HUES6 (cell line): ENCODE measurements around the gene DAB1.
"Not testable (repeated sequence)": the region's sequence is repeated elsewhere in the genome, so short reads cannot be mapped to it uniquely, and the experiment has no call there.

ENCODE experiments used
- H3K27ac ChIP-seq: 2 replicates; pipeline ENCODE4 v1.7.0; 2013; ENCODE audit warnings: low read depth, mild to moderate bottlenecking, low read length, inconsistent platforms
- H3K27me3 ChIP-seq: 2 replicates; pipeline ENCODE4 v1.6.1; 2013; ENCODE audit warnings: low read length; ENCODE audit not compliant: control insufficient read depth, insufficient read depth
- H3K36me3 ChIP-seq: 2 replicates; pipeline ENCODE4 v1.6.1; 2013; ENCODE audit warnings: low read length; ENCODE audit not compliant: control insufficient read depth, insufficient read depth
- H3K4me1 ChIP-seq: 2 replicates; pipeline ENCODE4 v1.6.1; 2013; ENCODE audit warnings: low read length; ENCODE audit not compliant: control insufficient read depth, insufficient read depth
- H3K4me3 ChIP-seq: 2 replicates; pipeline ENCODE4 v1.5.1; 2013; ENCODE audit warnings: low read depth, low read length
- H3K9ac ChIP-seq: one replicate; pipeline ENCODE4 v1.6.1; 2013; ENCODE audit warnings: mild to moderate bottlenecking, low read length
- H3K9me3 ChIP-seq: 2 replicates; pipeline ENCODE4 v1.6.1; 2013; ENCODE audit warnings: low read depth, low read length; ENCODE audit not compliant: control insufficient read depth, insufficient read depth

The DAB1 gene

GRCh38 chr1:57222801-57223200 lies 201.1 kb downstream of the DAB1 start:
- H3K9me3 ChIP-seq, result no peaks in the 10 kb centered on the region
- no peak overlapping the region for H3K4me3 ChIP-seq
- H3K4me1 ChIP-seq, result peaks cover 14% of the 10 kb centered on the region; the same call in 1 of the 2 replicates
- H3K9ac ChIP-seq, result no peak overlapping the region
- no peaks in the 10 kb centered on the region for H3K27me3 ChIP-seq
- H3K27ac ChIP-seq, result no peak overlapping the region
- H3K36me3 ChIP-seq, result no peaks in the 10 kb centered on the region

GRCh38 chr1:57222307-57222706 lies 201.6 kb downstream of the DAB1 start:
- Histone ChIP-seq H3K4me1 (peaks cover 14% of the 10 kb centered on the region; the same call in 1 of the 2 replicates), H3K36me3 (no peaks in the 10 kb centered on the region), H3K27ac (no peak overlapping the region), H3K9ac (no peak overlapping the region), H3K4me3 (no peak overlapping the region), H3K27me3 (no peaks in the 10 kb centered on the region), H3K9me3 (no peaks in the 10 kb centered on the region)

- H3K4me3 ChIP-seq, H3K9me3 ChIP-seq, H3K27ac ChIP-seq, H3K36me3 ChIP-seq, H3K9ac ChIP-seq, H3K27me3 ChIP-seq: not testable (repeated sequence)
- peaks cover 16% of the 10 kb centered on the region for H3K4me1 ChIP-seq
Measured at GRCh38 chr1:57220905-57221304, 203.0 kb downstream of the DAB1 start.

- H3K36me3 ChIP-seq, result no peaks in the 10 kb centered on the region
- H3K9ac ChIP-seq, result no peak overlapping the region
- H3K9me3 ChIP-seq, result no peaks in the 10 kb centered on the region
- no peaks in the 10 kb centered on the region for H3K27me3 ChIP-seq
- H3K27ac ChIP-seq, result no peak overlapping the region
- H3K4me1 ChIP-seq, result peaks cover 18% of the 10 kb centered on the region
- no peak overlapping the region for H3K4me3 ChIP-seq
Measured at GRCh38 chr1:57218487-57219079, 205.3 kb downstream of the DAB1 start.

GRCh38 chr1:57217905-57218304 lies 206.0 kb downstream of the DAB1 start:
- no peak overlapping the region for H3K4me3 ChIP-seq
- no peak overlapping the region for H3K27ac ChIP-seq
- no peaks in the 10 kb centered on the region for H3K9me3 ChIP-seq
- H3K36me3 ChIP-seq, result no peaks in the 10 kb centered on the region
- H3K4me1 ChIP-seq, result peaks cover 18% of the 10 kb centered on the region
- no peaks in the 10 kb centered on the region for H3K27me3 ChIP-seq
- H3K9ac ChIP-seq, result no peak overlapping the region

- Histone ChIP-seq H3K36me3 (no peaks in the 10 kb centered on the region), H3K4me1 (peaks cover 18% of the 10 kb centered on the region), H3K27ac (no peak overlapping the region), H3K27me3 (no peaks in the 10 kb centered on the region), H3K9me3 (no peaks in the 10 kb centered on the region), H3K4me3 (no peak overlapping the region), H3K9ac (no peak overlapping the region)
Measured at GRCh38 chr1:57214951-57215575, 208.8 kb downstream of the DAB1 start.

GRCh38 chr1:57210881-57211280 lies 213.0 kb downstream of the DAB1 start:
- Histone ChIP-seq H3K27me3 (peaks cover 10% of the 10 kb centered on the region; the same call in 1 of the 2 replicates), H3K9ac (no peak overlapping the region), H3K4me3 (no peak overlapping the region), H3K36me3 (no peaks in the 10 kb centered on the region), H3K4me1 (peaks cover 19% of the 10 kb centered on the region), H3K9me3 (no peaks in the 10 kb centered on the region), H3K27ac (no peak overlapping the region)

- no peak overlapping the region for H3K9ac ChIP-seq
- H3K9me3 ChIP-seq, result no peaks in the 10 kb centered on the region
- H3K36me3 ChIP-seq, result no peaks in the 10 kb centered on the region
- no peak overlapping the region for H3K27ac ChIP-seq
- H3K4me3 ChIP-seq, result no peak overlapping the region
- H3K4me1 ChIP-seq, result peaks cover 22% of the 10 kb centered on the region
- H3K27me3 ChIP-seq, result peaks cover 22% of the 10 kb centered on the region; the same call in 1 of the 2 replicates
Measured at GRCh38 chr1:57209495-57209894, 214.4 kb downstream of the DAB1 start.

- peaks cover 29% of the 10 kb centered on the region; the same call in 1 of the 2 replicates for H3K27me3 ChIP-seq
- H3K4me3 ChIP-seq, result no peak overlapping the region
- no peaks in the 10 kb centered on the region for H3K36me3 ChIP-seq
- peaks cover 24% of the 10 kb centered on the region for H3K4me1 ChIP-seq
- no peaks in the 10 kb centered on the region for H3K9me3 ChIP-seq
- H3K9ac ChIP-seq, result no peak overlapping the region
- no peak overlapping the region for H3K27ac ChIP-seq
Measured at GRCh38 chr1:57208741-57209302, 215.0 kb downstream of the DAB1 start.

GRCh38 chr1:57206038-57206437 lies 217.8 kb downstream of the DAB1 start:
- H3K27me3 ChIP-seq, result peaks cover 50% of the 10 kb centered on the region
- no peak overlapping the region for H3K27ac ChIP-seq
- peaks cover 37% of the 10 kb centered on the region for H3K4me1 ChIP-seq
- no peak overlapping the region for H3K9ac ChIP-seq
- H3K36me3 ChIP-seq, result no peaks in the 10 kb centered on the region
- no peaks in the 10 kb centered on the region for H3K9me3 ChIP-seq
- H3K4me3 ChIP-seq, result no peak overlapping the region

- H3K4me1 ChIP-seq, result peaks cover 37% of the 10 kb centered on the region
- H3K4me3 ChIP-seq, result no peak overlapping the region
- no peaks in the 10 kb centered on the region for H3K36me3 ChIP-seq
- H3K27ac ChIP-seq, result no peak overlapping the region
- H3K9me3 ChIP-seq, result no peaks in the 10 kb centered on the region
- no peak overlapping the region for H3K9ac ChIP-seq
- peaks cover 56% of the 10 kb centered on the region for H3K27me3 ChIP-seq
Measured at GRCh38 chr1:57204942-57205787, 218.7 kb downstream of the DAB1 start.
